ENCODE data around the gene GART.
A peak's percentile ranks its signal among the peaks of the same experiment; 100 is the strongest.

GART gene

DNA sequence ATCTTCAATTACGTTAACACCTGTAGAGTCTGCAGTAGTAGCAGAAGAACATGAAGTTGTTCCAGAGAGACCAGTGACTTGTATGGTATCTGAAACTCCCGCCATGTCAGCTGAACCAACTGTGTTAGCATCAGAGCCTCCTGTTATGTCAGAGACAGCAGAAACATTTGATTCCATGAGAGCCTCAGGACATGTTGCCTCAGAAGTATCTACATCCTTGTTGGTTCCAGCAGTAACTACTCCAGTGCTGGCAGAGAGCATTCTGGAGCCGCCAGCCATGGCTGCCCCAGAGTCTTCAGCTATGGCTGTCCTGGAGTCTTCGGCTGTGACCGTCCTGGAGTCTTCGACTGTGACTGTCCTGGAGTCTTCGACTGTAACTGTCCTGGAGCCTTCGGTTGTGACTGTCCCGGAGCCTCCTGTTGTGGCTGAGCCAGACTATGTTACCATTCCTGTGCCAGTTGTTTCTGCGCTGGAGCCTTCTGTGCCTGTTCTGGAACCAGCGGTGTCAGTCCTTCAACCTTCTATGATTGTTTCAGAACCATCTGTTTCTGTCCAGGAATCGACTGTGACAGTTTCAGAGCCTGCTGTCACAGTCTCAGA lies 11.2 kb upstream of the GART start:
- DNase-seq = no peak

DNA sequence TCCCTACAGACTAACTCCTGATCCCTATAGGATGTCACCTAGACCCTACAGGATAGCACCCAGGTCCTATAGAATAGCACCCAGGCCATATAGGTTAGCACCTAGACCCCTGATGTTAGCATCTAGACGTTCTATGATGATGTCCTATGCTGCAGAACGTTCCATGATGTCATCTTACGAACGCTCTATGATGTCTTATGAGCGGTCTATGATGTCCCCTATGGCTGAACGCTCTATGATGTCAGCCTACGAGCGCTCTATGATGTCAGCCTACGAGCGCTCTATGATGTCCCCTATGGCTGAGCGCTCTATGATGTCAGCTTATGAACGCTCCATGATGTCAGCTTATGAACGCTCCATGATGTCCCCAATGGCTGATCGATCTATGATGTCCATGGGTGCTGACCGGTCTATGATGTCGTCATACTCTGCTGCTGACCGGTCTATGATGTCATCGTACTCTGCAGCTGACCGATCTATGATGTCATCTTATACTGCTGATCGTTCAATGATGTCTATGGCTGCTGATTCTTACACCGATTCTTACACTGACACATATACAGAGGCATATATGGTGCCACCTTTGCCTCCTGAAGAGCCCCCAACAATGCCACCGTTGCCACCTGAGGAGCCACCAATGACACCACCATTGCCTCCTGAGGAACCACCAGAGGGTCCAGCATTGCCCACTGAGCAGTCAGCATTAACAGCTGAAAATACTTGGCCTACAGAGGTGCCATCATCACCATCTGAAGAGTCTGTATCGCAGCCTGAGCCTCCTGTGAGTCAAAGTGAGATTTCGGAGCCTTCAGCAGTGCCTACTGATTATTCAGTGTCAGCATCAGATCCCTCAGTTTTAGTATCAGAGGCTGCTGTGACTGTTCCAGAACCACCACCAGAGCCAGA lies 10.4 kb upstream of the GART start:
- no peak for DNase-seq

- DNase-seq = no peak
Observed at GRCh38 chr21:33551664-33552063, 9.7 kb upstream of the GART start.

DNA sequence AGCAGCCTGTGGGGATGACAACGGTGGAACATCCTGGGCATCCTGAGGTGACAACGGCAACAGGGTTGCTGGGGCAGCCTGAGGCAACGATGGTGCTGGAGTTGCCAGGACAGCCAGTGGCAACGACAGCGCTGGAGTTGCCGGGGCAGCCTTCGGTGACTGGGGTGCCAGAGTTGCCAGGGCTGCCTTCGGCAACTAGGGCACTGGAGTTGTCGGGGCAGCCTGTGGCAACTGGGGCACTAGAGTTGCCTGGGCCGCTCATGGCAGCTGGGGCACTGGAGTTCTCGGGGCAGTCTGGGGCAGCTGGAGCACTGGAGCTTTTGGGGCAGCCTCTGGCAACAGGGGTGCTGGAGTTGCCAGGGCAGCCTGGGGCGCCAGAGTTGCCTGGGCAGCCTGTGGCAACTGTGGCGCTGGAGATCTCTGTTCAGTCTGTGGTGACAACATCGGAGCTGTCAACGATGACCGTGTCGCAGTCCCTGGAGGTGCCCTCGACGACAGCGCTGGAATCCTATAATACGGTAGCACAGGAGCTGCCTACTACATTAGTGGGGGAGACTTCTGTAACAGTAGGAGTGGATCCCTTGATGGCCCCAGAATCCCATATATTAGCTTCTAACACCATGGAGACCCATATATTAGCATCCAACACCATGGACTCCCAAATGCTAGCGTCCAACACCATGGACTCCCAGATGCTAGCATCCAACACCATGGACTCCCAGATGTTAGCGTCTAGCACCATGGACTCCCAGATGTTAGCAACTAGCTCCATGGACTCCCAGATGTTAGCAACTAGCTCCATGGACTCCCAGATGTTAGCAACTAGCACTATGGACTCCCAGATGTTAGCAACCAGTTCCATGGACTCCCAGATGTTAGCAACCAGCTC lies 9.1 kb upstream of the GART start:
- DNase-seq = no peak

DNA sequence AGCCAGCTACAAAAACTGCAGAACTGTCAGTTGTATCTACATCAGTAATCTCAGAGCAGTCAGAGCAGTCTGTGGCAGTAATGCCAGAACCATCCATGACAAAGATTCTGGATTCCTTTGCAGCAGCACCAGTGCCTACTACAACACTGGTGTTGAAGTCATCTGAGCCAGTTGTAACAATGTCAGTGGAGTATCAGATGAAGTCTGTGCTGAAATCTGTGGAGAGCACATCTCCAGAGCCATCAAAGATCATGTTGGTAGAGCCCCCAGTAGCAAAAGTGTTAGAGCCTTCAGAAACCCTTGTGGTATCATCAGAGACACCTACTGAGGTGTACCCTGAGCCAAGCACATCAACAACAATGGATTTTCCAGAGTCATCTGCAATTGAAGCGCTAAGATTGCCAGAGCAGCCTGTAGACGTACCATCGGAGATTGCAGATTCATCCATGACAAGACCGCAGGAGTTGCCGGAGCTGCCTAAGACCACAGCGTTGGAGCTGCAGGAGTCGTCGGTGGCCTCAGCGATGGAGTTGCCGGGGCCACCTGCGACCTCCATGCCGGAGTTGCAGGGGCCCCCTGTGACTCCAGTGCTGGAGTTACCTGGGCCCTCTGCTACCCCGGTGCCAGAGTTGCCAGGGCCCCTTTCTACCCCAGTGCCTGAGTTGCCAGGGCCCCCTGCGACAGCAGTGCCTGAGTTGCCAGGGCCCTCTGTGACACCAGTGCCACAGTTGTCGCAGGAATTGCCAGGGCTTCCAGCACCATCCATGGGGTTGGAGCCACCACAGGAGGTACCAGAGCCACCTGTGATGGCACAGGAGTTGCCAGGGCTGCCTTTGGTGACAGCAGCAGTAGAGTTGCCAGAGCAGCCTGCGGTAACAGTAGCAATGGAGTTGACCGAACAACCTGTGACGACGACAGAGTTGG lies 8.2 kb upstream of the GART start:
- DNase-seq = no peak

GRCh38 chr21:33546086-33546485 lies 4.2 kb upstream of the GART start:
- DNase-seq = no peak

GRCh38 chr21:33544451-33545195 lies 2.7 kb upstream of the GART start:
- no peak for DNase-seq

DNA sequence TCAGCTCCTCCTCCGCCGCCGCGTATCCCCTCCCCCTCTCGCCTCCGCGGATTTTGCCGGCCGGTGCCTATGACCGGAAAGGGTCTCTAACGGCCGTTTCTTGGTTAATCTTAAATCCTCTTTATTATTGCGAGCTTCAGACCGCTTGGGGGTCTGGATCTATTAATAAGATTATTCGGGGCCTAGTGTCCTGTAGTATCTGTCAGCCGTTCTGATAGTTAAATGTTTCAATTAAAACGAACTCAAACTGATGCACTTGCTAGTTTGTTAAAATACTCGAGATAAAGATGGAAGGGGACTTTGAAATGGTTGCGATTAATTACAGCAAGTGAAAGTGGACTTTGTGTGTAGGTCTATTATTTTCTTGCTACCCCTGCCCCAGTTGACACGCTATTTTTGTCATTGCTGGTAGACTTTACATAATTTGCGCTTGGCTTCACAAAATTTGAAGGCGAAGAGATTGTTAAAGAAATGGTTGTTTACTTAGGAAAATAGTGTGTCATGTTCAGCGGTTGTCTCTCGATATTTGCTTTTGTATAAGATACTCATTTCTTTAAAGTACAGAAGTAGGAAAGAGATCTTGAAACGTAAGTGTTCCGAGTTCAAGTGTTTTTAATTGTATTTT lies 1.7 kb upstream of the GART start:
- DNase-seq = no peak

- peak; percentile 97 for DNase-seq
Observed at GRCh38 chr21:33542640-33543504, 955 bp upstream of the GART start, which contains the start of gene SON. Gene SON (plus strand): TSS chr21:33543038. CDS start chr21:33543093, 55 bp downstream.

- DNase-seq = no peak
Observed at GRCh38 chr21:33541105-33541711, 709 bp downstream of the GART start.

DNA sequence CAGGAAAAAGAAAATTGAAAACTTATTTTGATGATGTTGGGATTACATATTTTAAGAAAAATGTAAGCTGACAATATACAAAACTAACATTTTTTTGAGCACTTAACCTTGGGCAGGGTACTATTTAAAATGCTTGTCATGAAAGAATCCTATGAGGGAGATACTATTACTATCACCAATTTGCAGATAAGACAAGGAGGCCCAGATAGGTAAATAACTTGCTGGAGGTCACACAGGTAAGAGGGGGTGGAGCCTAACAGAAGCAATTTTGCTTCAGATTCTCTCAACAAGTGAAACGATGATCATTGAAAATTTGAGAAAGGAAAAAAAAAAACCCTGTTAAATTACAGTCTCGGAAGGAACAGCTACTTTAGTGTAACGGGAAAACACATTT lies 1.2 kb downstream of the GART start:
- DNase-seq = no peak

DNA sequence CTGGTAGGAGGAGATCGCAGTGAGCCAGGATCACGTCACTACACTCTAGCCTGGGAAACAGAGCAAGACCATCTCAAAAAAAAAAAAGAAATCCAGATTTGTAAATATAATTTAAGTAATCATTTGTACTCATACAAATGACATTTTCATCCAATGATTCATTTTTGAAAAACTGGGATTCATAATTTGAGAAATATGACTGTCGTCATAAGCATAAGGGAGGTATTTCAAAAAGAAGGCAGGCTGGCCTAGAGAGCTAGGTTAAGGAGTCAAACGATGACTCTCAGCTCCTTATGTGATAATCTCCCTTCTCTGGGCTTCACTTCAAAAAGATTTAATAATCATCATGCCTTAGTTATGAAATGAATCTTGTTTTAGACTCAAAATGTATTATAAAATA lies 2.3 kb downstream of the GART start:
- DNase-seq = no peak

- DNase-seq = no peak
Observed at GRCh38 chr21:33537212-33537611, 4.7 kb downstream of the GART start.

GRCh38 chr21:33531007-33531406 lies 10.9 kb downstream of the GART start:
- no peak for DNase-seq

DNA sequence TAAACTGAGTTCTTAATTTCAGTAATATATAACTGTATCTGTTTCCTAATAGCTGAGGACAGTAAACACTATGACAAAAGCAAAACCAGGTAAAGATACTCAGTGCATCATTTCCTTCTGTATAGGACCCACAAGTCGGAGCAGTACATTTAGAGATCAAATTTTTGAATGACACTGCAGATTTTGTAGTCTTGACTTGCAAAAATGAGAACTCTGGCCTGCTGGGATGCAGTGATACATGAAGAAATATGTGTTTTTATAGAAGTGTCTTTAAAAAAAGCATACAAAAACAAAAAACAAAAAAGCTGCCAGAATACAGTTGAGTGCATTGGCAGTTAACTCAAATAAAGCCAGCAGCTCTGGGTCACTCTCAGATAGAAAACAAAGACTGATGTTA lies 19.0 kb downstream of the GART start:
- no peak for DNase-seq

- no peak for DNase-seq
Observed at GRCh38 chr21:33522297-33522952, 19.5 kb downstream of the GART start.

DNA sequence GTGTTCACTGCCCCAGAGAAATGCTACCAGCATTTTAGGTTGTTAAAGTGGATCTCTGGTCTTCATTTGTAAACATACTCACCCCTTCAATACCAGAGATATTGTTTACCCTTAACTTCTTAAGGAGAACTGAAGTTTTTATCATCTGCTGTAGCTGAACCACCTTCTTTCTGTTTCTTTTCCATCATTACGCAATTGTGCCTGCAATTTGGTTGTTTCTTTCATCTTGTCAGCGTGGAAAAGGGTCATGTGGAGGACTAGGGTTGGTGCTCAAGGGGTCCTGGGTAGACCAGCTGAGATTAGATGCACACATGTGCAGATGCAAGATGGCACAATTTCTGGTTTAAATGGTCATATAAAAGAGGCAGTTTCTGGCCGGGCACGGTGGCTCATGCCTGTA lies 23.0 kb downstream of the GART start:
- no peak for DNase-seq

DNA sequence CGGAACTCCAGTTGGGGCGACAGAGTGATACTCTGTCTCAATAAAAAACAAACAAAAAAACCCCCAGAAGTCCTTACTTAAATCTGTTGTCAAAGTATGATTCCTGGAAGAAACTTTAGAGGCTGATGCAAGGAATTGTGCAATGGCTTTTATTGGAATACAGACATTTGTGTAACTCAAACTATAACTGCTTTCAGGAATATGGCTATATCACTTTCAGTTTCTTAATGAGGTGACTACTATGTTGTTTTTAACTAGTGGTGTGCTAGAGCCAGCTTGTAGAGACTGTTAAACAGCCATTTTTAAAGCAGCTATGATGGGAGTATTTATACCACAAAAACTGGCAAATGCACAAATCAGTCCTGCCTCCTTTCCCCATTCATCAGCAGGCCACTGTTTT lies 27.7 kb downstream of the GART start:
- no peak for DNase-seq

DNA sequence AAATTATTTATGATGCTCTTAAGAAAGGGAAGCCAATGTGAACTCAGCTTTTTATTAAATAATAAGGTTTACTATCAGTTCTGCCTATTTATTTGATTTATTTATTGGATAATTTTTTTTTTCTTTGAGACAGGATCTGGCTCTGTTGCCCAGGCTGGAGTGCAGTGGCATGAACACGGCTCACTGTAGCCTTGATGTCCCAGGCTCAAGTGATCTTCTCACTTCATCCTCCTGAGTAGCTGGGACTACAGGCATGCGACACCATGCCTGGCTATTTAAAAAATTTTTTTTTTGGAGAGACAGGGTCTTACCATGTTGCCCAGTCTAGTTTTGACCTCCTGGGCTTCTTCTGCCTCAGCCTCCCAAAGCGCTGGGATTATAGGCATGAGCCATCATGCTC lies 29.4 kb downstream of the GART start:
- DNase-seq = no peak

Measured in NCI-H1048 (cell line).